GM23248 (cell line): ENCODE data around the gene UCP3. TPM values are rescaled to one million over a fixed set of nuclear protein-coding genes. Genes with fewer than 3 reads are reported as not detected.
A peak's percentile ranks its signal among the peaks of the same experiment; 100 is the strongest.

ENCODE experiments used
- DNase-seq: peaks from one replicate; pipeline ENCODE4 v3.0.0-alpha.2; 2015
- H2AFZ ChIP-seq: fragments of 200-600 bp; sonication (generic); 2 replicates; pipeline ENCODE4 v1.6.1; 2016; ENCODE audit warnings: antibody characterized with exemption
- H3F3A ChIP-seq: fragments of 200-600 bp; sonication (generic); 2 replicates; pipeline ENCODE4 v1.6.1; 2016; ENCODE audit warnings: mild to moderate bottlenecking, antibody characterized with exemption, mixed run types; ENCODE audit not compliant: insufficient read depth
- H3K27ac ChIP-seq: fragments of 200-600 bp; sonication (generic); 2 replicates; pipeline ENCODE4 v1.5.1; 2016; ENCODE audit warnings: mild to moderate bottlenecking
- H3K27me3 ChIP-seq: fragments of 200-600 bp; sonication (generic); replicated peaks from 2 replicates; pipeline ENCODE4 v1.6.1; 2016; ENCODE audit warnings: mild to moderate bottlenecking; ENCODE audit not compliant: insufficient read depth
- H3K36me3 ChIP-seq: fragments of 200-600 bp; sonication (generic); 2 replicates; pipeline ENCODE4 v1.6.1; 2016; ENCODE audit warnings: low read depth, mild to moderate bottlenecking
- H3K4me1 ChIP-seq: fragments of 200-600 bp; sonication (generic); 2 replicates; pipeline ENCODE4 v1.6.1; 2016; ENCODE audit warnings: mild to moderate bottlenecking; ENCODE audit not compliant: insufficient read depth
- H3K4me2 ChIP-seq: fragments of 200-600 bp; sonication (generic); one replicate; pipeline ENCODE4 v1.6.1; 2016; ENCODE audit warnings: mild to moderate bottlenecking; ENCODE audit not compliant: unreplicated experiment
- H3K4me3 ChIP-seq: fragments of 200-600 bp; sonication (generic); 2 replicates; pipeline ENCODE4 v1.5.1; 2016; ENCODE audit warnings: mild to moderate bottlenecking
- H3K79me2 ChIP-seq: fragments of 200-600 bp; sonication (generic); 2 replicates; pipeline ENCODE4 v1.6.1; 2016; ENCODE audit warnings: mild to moderate bottlenecking; ENCODE audit not compliant: insufficient read depth
- H3K9ac ChIP-seq: fragments of 200-600 bp; sonication (generic); 2 replicates; pipeline ENCODE4 v1.6.1; 2016; ENCODE audit warnings: mild to moderate bottlenecking
- H3K9me2 ChIP-seq: fragments of 200-600 bp; sonication (generic); 2 replicates; pipeline ENCODE4 v1.6.1; 2016; ENCODE audit warnings: mixed run types, mild to moderate bottlenecking, moderate library complexity; ENCODE audit not compliant: insufficient read depth
- H3K9me3 ChIP-seq: fragments of 200-600 bp; sonication (generic); one replicate; pipeline ENCODE4 v1.6.1; 2017; ENCODE audit warnings: low read depth
- H4K20me1 ChIP-seq: fragments of 200-600 bp; sonication (generic); 2 replicates; pipeline ENCODE4 v1.6.0; 2016; ENCODE audit not compliant: insufficient read depth
- EZH2 ChIP-seq: fragments of 200-600 bp; sonication (generic); IDR thresholded peaks from 2 replicates; pipeline ENCODE4 v1.6.1; 2018; ENCODE audit warnings: antibody characterized with exemption, mild to moderate bottlenecking; ENCODE audit not compliant: insufficient read depth, poor library complexity, severe bottlenecking
- EZH2phosphoT487 ChIP-seq: fragments of 200-600 bp; sonication (generic); IDR thresholded peaks from 2 replicates; pipeline ENCODE4 v1.6.1; 2018; ENCODE audit warnings: antibody characterized with exemption, moderate library complexity, mild to moderate bottlenecking, low read depth; ENCODE audit not compliant: insufficient read depth
- WGBS, 2 experiments: methylation state at CpG; one replicate each; pipeline ENCODE4 v1.1.6; 2015 to 2017; ENCODE audit warnings: low lambda C conversion rate in 2 of 2, low coverage in 1 of 2; ENCODE audit errors: missing lambda C conversion rate in 2 of 2; 5-methylcytosine and 5-hydroxymethylcytosine counted together
- in situ Hi-C: fragments of 300-500 bp; cut with MboI; formaldehyde crosslinking; loops from 2 replicates; pipeline ENCODE4 v1.15.0; 2020
- polyA plus RNA-seq: library from polyadenylated mRNA; unstranded; fragments of >200 nt; fragmentation: Nextera tagmentation; extraction: Ambion mirVana; gene quantifications from 2 replicates; pipeline ENCODE4 v1.2.1, GENCODE V29; 2016
- total RNA-seq: library from RNA; depleted of rRNA; stranded (reverse); fragments of >200 nt; shearing (Covaris generic); gene quantifications from 2 replicates; pipeline ENCODE4 v1.2.3, GENCODE V29; 2014; rRNA removed

Gene UCP3
- total RNA-seq (0.11 TPM in 1 of 2 replicates, not detected in the other), polyA plus RNA-seq (0.22 TPM in 1 of 2 replicates, not detected in the other)

GRCh38 chr11:74008373-74009229 is at the start of gene UCP3:
TSS of gene UCP3 (minus strand) at chr11:74009085. CDS start at chr11:74007042, 2,043 bp downstream.
- 61 to 64% methylated on average over 9 of the region's 9 CpGs for WGBS, 2 experiments
- no peak within 1 kb of the TSS for H2AFZ ChIP-seq
- no peak for TF ChIP-seq EZH2phosphoT487
- no peak for TF ChIP-seq EZH2
- no peak within 1 kb of the TSS for H3K4me3 ChIP-seq
- H3K36me3 ChIP-seq, result no peaks in the 10 kb centered on the region
- H3K9ac ChIP-seq, result no peak within 1 kb of the TSS
- H3K27me3 ChIP-seq, result no peaks in the 10 kb centered on the region
- in situ Hi-C loops, result no loop called here
- no peaks in the 10 kb centered on the region for H3K79me2 ChIP-seq
- no peaks in the 10 kb centered on the region for H3F3A ChIP-seq
- no peak within 1 kb of the TSS for H3K27ac ChIP-seq
- DNase-seq, result no peak
- H4K20me1 ChIP-seq, result no peaks in the 10 kb centered on the region
- no peaks in the 10 kb centered on the region for H3K9me2 ChIP-seq
- H3K4me2 ChIP-seq, result no peak within 1 kb of the TSS
- no peaks in the 10 kb centered on the region for H3K4me1 ChIP-seq
- no peaks in the 10 kb centered on the region for H3K9me3 ChIP-seq

GRCh38 chr11:74057249-74058151 is 48.6 kb upstream of the UCP3 start:
- Histone ChIP-seq H3K79me2 (no peaks in the 10 kb centered on the region), H3K9ac (no peak overlapping the region), H3K27me3 (no peaks in the 10 kb centered on the region), H3K9me2 (no peaks in the 10 kb centered on the region), H3K4me2 (no peak overlapping the region), H3F3A (no peaks in the 10 kb centered on the region), H2AFZ (no peak overlapping the region), H3K36me3 (no peaks in the 10 kb centered on the region), H3K4me3 (no peak overlapping the region), H3K27ac (no peak overlapping the region), H3K4me1 (peaks cover 9% of the 10 kb centered on the region), H3K9me3 (no peaks in the 10 kb centered on the region), H4K20me1 (no peaks in the 10 kb centered on the region)
- 89 to 91% methylated on average over 8 of the region's 8 CpGs for WGBS, 2 experiments
- in situ Hi-C loops, result no loop called here
- peak; percentile 41 for DNase-seq
- TF ChIP-seq EZH2phosphoT487, result no peak
- no peak for TF ChIP-seq EZH2

GRCh38 chr11:74055938-74056337 is 47.1 kb upstream of the UCP3 start:
- H3K4me1 ChIP-seq, result peaks cover 9% of the 10 kb centered on the region
- H4K20me1 ChIP-seq, result no peaks in the 10 kb centered on the region
- DNase-seq, result peak; percentile 80
- no peak overlapping the region for H3K4me3 ChIP-seq
- in situ Hi-C loops, result no loop called here
- no peaks in the 10 kb centered on the region for H3K9me2 ChIP-seq
- H2AFZ ChIP-seq, result no peak overlapping the region
- no peak for TF ChIP-seq EZH2phosphoT487
- TF ChIP-seq EZH2, result no peak
- H3K4me2 ChIP-seq, result peak overlapping the region; percentile 2
- H3K79me2 ChIP-seq, result no peaks in the 10 kb centered on the region
- no peak overlapping the region for H3K9ac ChIP-seq
- peak overlapping the region; percentile 22 for H3K27ac ChIP-seq
- H3K36me3 ChIP-seq, result no peaks in the 10 kb centered on the region
- H3K27me3 ChIP-seq, result no peaks in the 10 kb centered on the region
- H3K9me3 ChIP-seq, result no peaks in the 10 kb centered on the region
- no peaks in the 10 kb centered on the region for H3F3A ChIP-seq

- TF ChIP-seq EZH2 (no peak), EZH2phosphoT487 (no peak)
- H4K20me1 ChIP-seq, result no peaks in the 10 kb centered on the region
- H3K4me2 ChIP-seq, result no peak overlapping the region
- peaks cover 3% of the 10 kb centered on the region for H3K36me3 ChIP-seq
- 88 to 90% methylated on average over 3 of the region's 3 CpGs for WGBS, 2 experiments
- H3F3A ChIP-seq, result no peaks in the 10 kb centered on the region
- H3K79me2 ChIP-seq, result no peaks in the 10 kb centered on the region
- no peaks in the 10 kb centered on the region for H3K9me2 ChIP-seq
- no peak overlapping the region for H3K27ac ChIP-seq
- DNase-seq, result peak; percentile 40
- in situ Hi-C loops, result no loop called here
- no peak overlapping the region for H3K9ac ChIP-seq
- H3K4me3 ChIP-seq, result no peak overlapping the region
- H3K4me1 ChIP-seq, result peaks cover 7% of the 10 kb centered on the region; the same call in 1 of the 2 replicates
- H3K9me3 ChIP-seq, result no peaks in the 10 kb centered on the region
- H2AFZ ChIP-seq, result no peak overlapping the region
- H3K27me3 ChIP-seq, result no peaks in the 10 kb centered on the region
These were observed 41.6 kb upstream of the UCP3 start for GRCh38 chr11:74050465-74050864.
